Adrenal gland (tissue), 5 donors: ENCODE measurements around the gene LAMC3.

Source experiments
- POLR2A ChIP-seq, 2 donors: fragments of 450-650 bp; IDR thresholded peaks; one replicate each; pipeline ENCODE4 v1.6.1; 2017; ENCODE audit warnings: antibody characterized with exemption in 2 of 2, mild to moderate bottlenecking in 2 of 2, moderate library complexity in 1 of 2
- TF ChIP-seq, protein P1 (sequence below), 6 experiments: fragments of 450-650 bp in 4 of 6; fragments of 200-600 bp in 2 of 6; sonication (generic) in 1 of 6; IDR thresholded peaks; 1 replicate in 5 of 6; 2 replicates in 1 of 6; pipeline versions ENCODE4 v1.5.1 to v1.8.0; 2016 to 2021; ENCODE audit warnings: antibody characterized with exemption in 6 of 6, mild to moderate bottlenecking in 2 of 6, moderate library complexity in 1 of 6
- donor health status: DM: no; HTN: no; CAD: no.

GRCh38 chr9:131046093-131046380 is 37.1 kb downstream of the LAMC3 start:
- TF ChIP-seq, protein P1, sequence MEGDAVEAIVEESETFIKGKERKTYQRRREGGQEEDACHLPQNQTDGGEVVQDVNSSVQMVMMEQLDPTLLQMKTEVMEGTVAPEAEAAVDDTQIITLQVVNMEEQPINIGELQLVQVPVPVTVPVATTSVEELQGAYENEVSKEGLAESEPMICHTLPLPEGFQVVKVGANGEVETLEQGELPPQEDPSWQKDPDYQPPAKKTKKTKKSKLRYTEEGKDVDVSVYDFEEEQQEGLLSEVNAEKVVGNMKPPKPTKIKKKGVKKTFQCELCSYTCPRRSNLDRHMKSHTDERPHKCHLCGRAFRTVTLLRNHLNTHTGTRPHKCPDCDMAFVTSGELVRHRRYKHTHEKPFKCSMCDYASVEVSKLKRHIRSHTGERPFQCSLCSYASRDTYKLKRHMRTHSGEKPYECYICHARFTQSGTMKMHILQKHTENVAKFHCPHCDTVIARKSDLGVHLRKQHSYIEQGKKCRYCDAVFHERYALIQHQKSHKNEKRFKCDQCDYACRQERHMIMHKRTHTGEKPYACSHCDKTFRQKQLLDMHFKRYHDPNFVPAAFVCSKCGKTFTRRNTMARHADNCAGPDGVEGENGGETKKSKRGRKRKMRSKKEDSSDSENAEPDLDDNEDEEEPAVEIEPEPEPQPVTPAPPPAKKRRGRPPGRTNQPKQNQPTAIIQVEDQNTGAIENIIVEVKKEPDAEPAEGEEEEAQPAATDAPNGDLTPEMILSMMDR (IDR thresholded peaks at IDR 0.05): no peak
- no peak for TF ChIP-seq POLR2A (IDR thresholded peaks at IDR 0.05)
